SK-N-SH treated with all-trans-retinoic acid at 6 μM for 48 hours (cell line): Measurements from ENCODE around the gene SPAG4.

Experiments used
- CREB5 ChIP-seq: fragments of 250-450 bp; sonication (Bioruptor Pico); IDR thresholded peaks from 2 replicates; pipeline ENCODE4 v1.5.1; 2020; ENCODE audit warnings: low read depth, mild to moderate bottlenecking, moderate library complexity
- GLIS3 ChIP-seq: fragments of 250-450 bp; sonication (Bioruptor Pico); IDR thresholded peaks from 2 replicates; pipeline ENCODE4 v1.5.0; 2020; ENCODE audit warnings: mild to moderate bottlenecking, moderate library complexity
- ISL1 ChIP-seq: fragments of 250-450 bp; sonication (Bioruptor Pico); IDR thresholded peaks from 2 replicates; pipeline ENCODE4 v2.1.2; 2022; ENCODE audit warnings: mild to moderate bottlenecking, moderate library complexity
- PPARA ChIP-seq: fragments of 250-450 bp; sonication (Bioruptor Pico); IDR thresholded peaks from 2 replicates; pipeline ENCODE4 v1.5.0; 2020; ENCODE audit warnings: mild to moderate bottlenecking, borderline replicate concordance
- RARB ChIP-seq: fragments of 250-450 bp; sonication (Bioruptor Pico); IDR thresholded peaks from 2 replicates; pipeline ENCODE4 v1.8.0; 2021; ENCODE audit warnings: mild to moderate bottlenecking, moderate library complexity
- SNAI2 ChIP-seq: fragments of 250-450 bp; sonication (Bioruptor Pico); IDR thresholded peaks from 2 replicates; pipeline ENCODE4 v1.5.0; 2020; ENCODE audit warnings: mild to moderate bottlenecking, moderate library complexity
- TOX ChIP-seq: fragments of 250-450 bp; sonication (Bioruptor Pico); IDR thresholded peaks from 2 replicates; pipeline ENCODE4 v1.8.0; 2021; ENCODE audit warnings: mild to moderate bottlenecking, moderate library complexity, borderline replicate concordance
- ZNF70 ChIP-seq: fragments of 450-650 bp; formaldehyde crosslinking; IDR thresholded peaks from 2 replicates; pipeline ENCODE4 v1.5.0; 2020; ENCODE audit warnings: mild to moderate bottlenecking, moderate library complexity

- TF ChIP-seq PPARA (CRISPR knock-in tag) (no peak), RARB (CRISPR knock-in tag) (no peak), TOX (CRISPR knock-in tag) (no peak), CREB5 (CRISPR knock-in tag) (no peak), ZNF70 (CRISPR knock-in tag) (no peak), ISL1 (CRISPR knock-in tag) (no peak), GLIS3 (CRISPR knock-in tag) (no peak), SNAI2 (CRISPR knock-in tag) (no peak)
These were observed 37.2 kb downstream of the SPAG4 start for GRCh38 chr20:35652641-35653429.
